22Rv1 (cell line): ENCODE data around the gene CLEC16A.

Experiments used
- ZFX ChIP-seq: fragments of 450-650 bp; IDR thresholded peaks from 2 replicates; pipeline ENCODE4 v1.6.1; 2017; ENCODE audit warnings: antibody characterized with exemption, borderline replicate concordance
- TF ChIP-seq, protein P1 (sequence below): fragments of 450-650 bp; IDR thresholded peaks from 2 replicates; pipeline ENCODE4 v1.5.1; 2017; ENCODE audit warnings: mild to moderate bottlenecking

DNA sequence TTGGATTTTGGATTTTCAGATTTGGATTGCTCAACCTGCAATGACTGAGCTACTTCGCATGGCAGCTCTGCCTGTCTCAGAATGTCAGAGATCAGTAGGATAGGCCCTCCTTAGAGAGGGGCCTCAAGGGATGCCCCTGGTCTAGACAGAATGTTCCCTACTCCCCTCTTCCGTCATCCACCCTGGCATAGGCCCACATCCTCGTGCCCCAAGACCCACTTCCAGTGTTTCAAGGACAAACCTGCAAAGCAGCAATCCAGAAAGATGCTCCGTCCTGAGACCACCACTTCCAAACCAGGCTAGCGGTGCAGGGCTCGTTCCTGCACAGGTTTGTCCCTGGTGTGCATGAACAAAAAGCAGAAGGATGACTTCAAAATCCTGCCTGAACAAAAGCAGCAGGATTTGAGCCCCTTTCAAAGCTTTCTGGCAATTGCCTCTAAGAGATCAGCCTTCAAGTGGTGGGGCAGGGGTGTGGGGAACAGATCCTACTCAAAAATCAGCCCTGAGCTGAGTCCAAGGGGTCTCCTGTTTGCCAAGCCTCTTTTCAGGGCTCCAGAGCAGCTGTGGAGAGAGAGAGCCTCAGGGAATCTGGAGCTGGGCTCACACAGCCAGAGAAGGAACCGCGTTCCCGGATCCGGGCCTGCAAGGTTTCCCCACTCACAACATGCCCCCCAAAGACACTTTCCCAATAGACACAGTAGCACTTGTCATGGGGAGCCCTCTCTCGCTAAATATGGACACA is 190.5 kb downstream of the CLEC16A start:
- TF ChIP-seq, protein P1, sequence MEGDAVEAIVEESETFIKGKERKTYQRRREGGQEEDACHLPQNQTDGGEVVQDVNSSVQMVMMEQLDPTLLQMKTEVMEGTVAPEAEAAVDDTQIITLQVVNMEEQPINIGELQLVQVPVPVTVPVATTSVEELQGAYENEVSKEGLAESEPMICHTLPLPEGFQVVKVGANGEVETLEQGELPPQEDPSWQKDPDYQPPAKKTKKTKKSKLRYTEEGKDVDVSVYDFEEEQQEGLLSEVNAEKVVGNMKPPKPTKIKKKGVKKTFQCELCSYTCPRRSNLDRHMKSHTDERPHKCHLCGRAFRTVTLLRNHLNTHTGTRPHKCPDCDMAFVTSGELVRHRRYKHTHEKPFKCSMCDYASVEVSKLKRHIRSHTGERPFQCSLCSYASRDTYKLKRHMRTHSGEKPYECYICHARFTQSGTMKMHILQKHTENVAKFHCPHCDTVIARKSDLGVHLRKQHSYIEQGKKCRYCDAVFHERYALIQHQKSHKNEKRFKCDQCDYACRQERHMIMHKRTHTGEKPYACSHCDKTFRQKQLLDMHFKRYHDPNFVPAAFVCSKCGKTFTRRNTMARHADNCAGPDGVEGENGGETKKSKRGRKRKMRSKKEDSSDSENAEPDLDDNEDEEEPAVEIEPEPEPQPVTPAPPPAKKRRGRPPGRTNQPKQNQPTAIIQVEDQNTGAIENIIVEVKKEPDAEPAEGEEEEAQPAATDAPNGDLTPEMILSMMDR: no peak
- no peak for TF ChIP-seq ZFX
